ENCODE measurements around the gene ZNF70. TPM values are rescaled to one million over a fixed set of nuclear protein-coding genes. Genes with fewer than 3 reads are reported as not detected.

The ZNF70 gene
- total and polyA plus RNA-seq, 10 of the 15 experiments (the other 5 are each of a cell fraction or from before 2014, with no cell fraction given), result 0.15 to 2.3 (median 0.85) TPM

GRCh38 chr22:23696326-23696851, 54.5 kb downstream of the ZNF70 start:
- no peaks in the 10 kb centered on the region for H3K27me3 ChIP-seq (replicated peaks in 1 of 2; ENCODE audit: control insufficient read depth in 2 of 2, insufficient read depth in 2 of 2, low read length in 1 of 2)
- ChIA-PET CTCF (interaction anchor here (0.6 to 1.4 kb wide), 2 partner anchors 55 to 271 kb away, joined by 3 read pairs; partner anchors contain the start of gene ZNF70), RAD21 (ENCODE audit: unreplicated experiment) (no interaction called here), SMC1A (ENCODE audit: uncharacterized antibody, unreplicated experiment) (interaction anchor here (0.8 to 1.4 kb wide), 2 partner anchors 30 to 150 kb away, joined by 3 to 4 read pairs; no protein-coding TSS in a partner anchor), POLR2A (interaction anchor here (1.2 kb wide), 1 partner anchor 21 kb away, joined by 3 read pairs; no protein-coding TSS in a partner anchor)
- BruUV-seq (replicated peaks), result no TSS peak
- H3K4me3 ChIP-seq, result 0 out of 2 replicates have a peak overlapping the region, but pooled peaks have one; percentile 22
- H3K79me2 ChIP-seq (ENCODE audit: control insufficient read depth, insufficient read depth, low read length), result no peaks in the 10 kb centered on the region
- 17% methylated on average over 13 of the region's 13 CpGs for WGBS (ENCODE audit: insufficient coverage, insufficient replicate concordance, low lambda C conversion rate, missing lambda C conversion rate)
- FAIRE-seq, result peak; percentile 86
- peaks cover 15% of the 10 kb centered on the region for H3K4me1 ChIP-seq (ENCODE audit: control insufficient read depth, insufficient read depth, low read length)
- peak overlapping the region; percentile 89 for H3K27ac ChIP-seq (ENCODE audit: control insufficient read depth, insufficient read depth)
- H4K20me1 ChIP-seq (ENCODE audit: control insufficient read depth, insufficient read depth), result no peaks in the 10 kb centered on the region
- no peaks in the 10 kb centered on the region for H3K9me3 ChIP-seq (replicated peaks; ENCODE audit: control insufficient read depth, insufficient read depth, low read length)
- peaks cover 15 to 17% of the 10 kb centered on the region in 2 experiments for H3K36me3 ChIP-seq (ENCODE audit: control insufficient read depth in 2 of 2, insufficient read depth in 2 of 2, low read length in 1 of 2)
- intact Hi-C loops (cut with micrococcal nuclease; ENCODE audit: unreplicated experiment), result no loop called here
- in situ Hi-C loops (cut with MboI), result no loop called here
- DNase-seq (ENCODE audit: low read depth, low spot score), result peak; percentile 33
- peak overlapping the region; percentile 67 for H2AFZ ChIP-seq (ENCODE audit: control insufficient read depth, low read depth, low read length)
- H3K4me2 ChIP-seq (ENCODE audit: control insufficient read depth, insufficient read depth), result peak overlapping the region; percentile 80
- ATAC-seq, result peak; percentile 98
- peak overlapping the region; percentile 68 for H3K9ac ChIP-seq (ENCODE audit: control insufficient read depth, insufficient read depth, low read length)
- no peak for TF ChIP-seq ZSCAN29 (IDR thresholded peaks at IDR 0.05)
- no peak for TF ChIP-seq SPI1 (IDR thresholded peaks at IDR 0.05; ENCODE audit: borderline replicate concordance, insufficient read depth, low read depth, low read length)
- no peak; the same call in 1 of the 2 replicates for TF ChIP-seq ZNF687 (IDR thresholded peaks at IDR 0.05)
- no peak for TF ChIP-seq BCLAF1 (IDR thresholded peaks at IDR 0.05)
- no peak for TF ChIP-seq SIN3A (IDR thresholded peaks at IDR 0.05; ENCODE audit: low read depth, low read length)
- TF ChIP-seq STAT1 (conservative IDR thresholded peaks at IDR 0.05), result no peak
- TF ChIP-seq NR2C1 (IDR thresholded peaks at IDR 0.05), result no peak
- no peak for TF ChIP-seq JUNB (IDR thresholded peaks at IDR 0.05)
- no peak for TF ChIP-seq NKRF (conservative IDR thresholded peaks at IDR 0.05)
- no peak for TF ChIP-seq WRNIP1 (IDR thresholded peaks at IDR 0.05; ENCODE audit: borderline replicate concordance, low read depth, low read length)
- peak; percentile 91 for TF ChIP-seq CREB1 (IDR thresholded peaks at IDR 0.05; ENCODE audit: low read depth)
- no peak for TF ChIP-seq MEF2A (IDR thresholded peaks at IDR 0.05; ENCODE audit: insufficient read depth, low read depth, low read length)
- no peak for TF ChIP-seq NR2F1 (conservative IDR thresholded peaks at IDR 0.05)
- TF ChIP-seq ATF3 (IDR thresholded peaks at IDR 0.05; ENCODE audit: borderline replicate concordance, extremely low read depth, low read depth, low read length), result no peak
- no peak for TF ChIP-seq ZNF622 (IDR thresholded peaks at IDR 0.05)
- no peak for TF ChIP-seq SREBF2 (IDR thresholded peaks at IDR 0.05; ENCODE audit: low read length)
